K562 (cell line): Measurements from ENCODE around the gene TXN2. TPM values are rescaled to one million over a fixed set of nuclear protein-coding genes. Genes with fewer than 3 reads are reported as not detected.

Experiments used
- C11orf30 ChIP-seq: fragments of 450-650 bp; IDR thresholded peaks from 2 replicates; pipeline ENCODE4 v1.6.1; 2016; ENCODE audit warnings: low read depth, mild to moderate bottlenecking
- DMBX1 ChIP-seq: fragments of 250-450 bp; sonication (Bioruptor Pico); IDR thresholded peaks from 2 replicates; pipeline ENCODE4 v1.8.0; 2022; ENCODE audit warnings: inconsistent platforms, mild to moderate bottlenecking, moderate library complexity, borderline replicate concordance
- E4F1 ChIP-seq: fragments of 250-450 bp; sonication (Bioruptor Pico); IDR thresholded peaks from 2 replicates; pipeline ENCODE4 v1.5.0; 2021; ENCODE audit warnings: mild to moderate bottlenecking, borderline replicate concordance
- EP300 ChIP-seq: IDR thresholded peaks from 2 replicates; pipeline ENCODE4 v1.6.1; 2012; ENCODE audit warnings: low read length, improper control_type of control experiment
- ETV1 ChIP-seq: fragments of 450-650 bp; conservative IDR thresholded peaks from 2 replicates; pipeline ENCODE4 v1.6.1; 2016; ENCODE audit warnings: missing genetic modification characterization, control low read depth, low read depth, missing compliant biosample characterization
- GABPB1 ChIP-seq: sonication (generic); formaldehyde crosslinking; IDR thresholded peaks from 2 replicates; pipeline ENCODE4 v1.8.0; 2022; ENCODE audit warnings: mild to moderate bottlenecking, missing genetic modification reagents
- KDM2B ChIP-seq: fragments of 250-450 bp; sonication (Bioruptor Pico); IDR thresholded peaks from 2 replicates; pipeline ENCODE4 v1.8.0; 2021; ENCODE audit warnings: mild to moderate bottlenecking, moderate library complexity
- POLR2A ChIP-seq: fragments of 450-650 bp; conservative IDR thresholded peaks from 2 replicates; pipeline ENCODE4 v1.6.1; 2016
- RCOR1 ChIP-seq, 2 experiments: IDR thresholded peaks; 2 replicates each; pipeline ENCODE4 v1.6.1; 2012; ENCODE audit warnings: low read depth in 2 of 2, low read length in 2 of 2, borderline replicate concordance in 1 of 2, improper control_type of control experiment in 1 of 2
- SMAD4 ChIP-seq: fragments of 250-450 bp; sonication (Bioruptor Pico); conservative IDR thresholded peaks from 2 replicates; pipeline ENCODE4 v1.8.0; 2021; ENCODE audit warnings: inconsistent platforms, mild to moderate bottlenecking, moderate library complexity
- TEAD1 ChIP-seq, 2 experiments: fragments of 450-650 bp in 1 of 2; sonication (generic) in 1 of 2; formaldehyde crosslinking; IDR thresholded peaks; 2 replicates each; pipeline versions ENCODE4 v1.4.0 to v1.8.0; 2020 to 2022; ENCODE audit warnings: mild to moderate bottlenecking in 2 of 2, missing genetic modification reagents in 1 of 2
- TRIM24 ChIP-seq, 2 experiments: fragments of 450-650 bp; IDR thresholded peaks; 2 replicates each; pipeline ENCODE4 v1.6.1; 2016
- ZNF431 ChIP-seq: sonication (generic); formaldehyde crosslinking; IDR thresholded peaks from 2 replicates; pipeline ENCODE4 v1.8.0; 2022; ENCODE audit warnings: mild to moderate bottlenecking, missing genetic modification reagents
- ZNF740 ChIP-seq, 3 experiments: fragments of 200-800 bp in 1 of 3; sonication (Bioruptor generic) in 1 of 3; sonication (generic) in 1 of 3; formaldehyde crosslinking in 1 of 3; IDR thresholded peaks; 2 replicates each; pipeline versions ENCODE4 v1.6.1 to v1.8.0; 2016 to 2022; ENCODE audit warnings: mild to moderate bottlenecking in 2 of 3, missing compliant biosample characterization in 2 of 3, missing genetic modification characterization in 2 of 3, missing genetic modification reagents in 1 of 3
- polyA plus RNA-seq, 8 experiments: library from polyadenylated mRNA; depleted of rRNA in 4 of 8; stranded (reverse) in 5 of 8; unstranded in 3 of 8; fragments of >200 nt; fragmentation: Nextera tagmentation in 2 of 8; fragmentation: Illumina TruSeq in 1 of 8; extraction: Ambion mirVana in 2 of 8; extraction: Trizol in 1 of 8; gene quantifications; 2 replicates each; pipeline versions ENCODE4 v1.2.1 to v1.2.3, GENCODE V29; 2011 to 2014; ENCODE audit warnings: inconsistent platforms in 1 of 8, missing spikeins in 1 of 8
- total RNA-seq, 7 experiments: library from RNA; depleted of rRNA in 6 of 7; stranded (reverse); fragments of >200 nt in 6 of 7; fragmentation: Illumina TruSeq in 2 of 7; extraction: Trizol in 2 of 7; gene quantifications; 2 replicates each; pipeline versions ENCODE4 v1.2.1 to v1.2.3, GENCODE V29; 2011 to 2021; ENCODE audit warnings: low replicate concordance in 1 of 7
- TF ChIP-seq, protein P1 (sequence below): fragments of 450-650 bp; IDR thresholded peaks from 2 replicates; pipeline ENCODE4 v1.7.1; 2018; ENCODE audit warnings: mild to moderate bottlenecking, low read depth; ENCODE audit not compliant: partially characterized antibody
- TF ChIP-seq, protein P2 (sequence below), 3 experiments: IDR thresholded peaks in 2 of 3; conservative IDR thresholded peaks in 1 of 3; 2 replicates each; pipeline ENCODE4 v1.5.1; 2011 to 2012; ENCODE audit warnings: low read length in 3 of 3, mild to moderate bottlenecking in 3 of 3, control low read depth in 2 of 3, improper control_type of control experiment in 1 of 3, inconsistent platforms in 1 of 3, low read depth in 1 of 3, mixed read lengths in 1 of 3, moderate library complexity in 1 of 3; ENCODE audit not compliant: insufficient read depth in 2 of 3
- TF ChIP-seq, protein P3 (sequence below): fragments of 450-650 bp; conservative IDR thresholded peaks from 2 replicates; pipeline ENCODE4 v1.6.1; 2016; ENCODE audit warnings: missing genetic modification characterization, low read depth, mild to moderate bottlenecking, control low read depth, missing compliant biosample characterization

Gene TXN2
- total and polyA plus RNA-seq, 9 of the 15 experiments (the other 6 are each of a cell fraction or from before 2014, with no cell fraction given), result 48.5 to 399 (median 118) TPM

DNA sequence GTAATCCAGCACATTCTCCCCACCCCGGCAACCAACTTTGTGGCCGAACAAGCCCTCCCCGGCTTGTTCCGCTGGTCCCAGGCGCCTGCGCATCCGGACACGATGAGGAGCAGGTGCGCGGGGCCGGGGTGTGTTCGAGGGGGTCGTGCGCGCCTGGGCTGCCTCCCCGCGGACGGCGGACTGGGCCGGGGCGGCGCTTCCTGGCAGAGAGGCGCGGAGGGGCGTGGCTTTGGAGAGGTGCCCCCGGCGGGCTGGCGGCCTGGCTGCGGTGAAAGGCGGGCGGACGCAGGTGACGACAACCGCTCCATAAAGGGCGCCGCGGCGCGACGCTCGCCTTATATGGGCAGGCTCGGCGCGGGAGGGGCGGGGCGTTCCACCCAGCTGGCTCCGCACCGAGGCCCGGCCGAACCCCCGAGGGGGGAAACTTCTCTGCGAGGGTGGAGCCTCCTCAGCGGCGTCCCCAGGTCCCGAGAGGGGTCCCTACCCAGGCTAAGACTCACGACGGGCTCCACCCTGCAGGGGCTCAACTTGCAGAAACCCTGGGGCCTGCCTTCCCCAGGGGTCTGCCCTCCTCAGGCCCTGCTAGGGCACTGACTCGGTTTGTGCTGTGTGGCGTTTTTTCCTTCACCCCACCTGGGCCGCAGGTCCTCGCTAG is 26.4 kb downstream of the TXN2 start (continued):
- TF ChIP-seq, protein P1, sequence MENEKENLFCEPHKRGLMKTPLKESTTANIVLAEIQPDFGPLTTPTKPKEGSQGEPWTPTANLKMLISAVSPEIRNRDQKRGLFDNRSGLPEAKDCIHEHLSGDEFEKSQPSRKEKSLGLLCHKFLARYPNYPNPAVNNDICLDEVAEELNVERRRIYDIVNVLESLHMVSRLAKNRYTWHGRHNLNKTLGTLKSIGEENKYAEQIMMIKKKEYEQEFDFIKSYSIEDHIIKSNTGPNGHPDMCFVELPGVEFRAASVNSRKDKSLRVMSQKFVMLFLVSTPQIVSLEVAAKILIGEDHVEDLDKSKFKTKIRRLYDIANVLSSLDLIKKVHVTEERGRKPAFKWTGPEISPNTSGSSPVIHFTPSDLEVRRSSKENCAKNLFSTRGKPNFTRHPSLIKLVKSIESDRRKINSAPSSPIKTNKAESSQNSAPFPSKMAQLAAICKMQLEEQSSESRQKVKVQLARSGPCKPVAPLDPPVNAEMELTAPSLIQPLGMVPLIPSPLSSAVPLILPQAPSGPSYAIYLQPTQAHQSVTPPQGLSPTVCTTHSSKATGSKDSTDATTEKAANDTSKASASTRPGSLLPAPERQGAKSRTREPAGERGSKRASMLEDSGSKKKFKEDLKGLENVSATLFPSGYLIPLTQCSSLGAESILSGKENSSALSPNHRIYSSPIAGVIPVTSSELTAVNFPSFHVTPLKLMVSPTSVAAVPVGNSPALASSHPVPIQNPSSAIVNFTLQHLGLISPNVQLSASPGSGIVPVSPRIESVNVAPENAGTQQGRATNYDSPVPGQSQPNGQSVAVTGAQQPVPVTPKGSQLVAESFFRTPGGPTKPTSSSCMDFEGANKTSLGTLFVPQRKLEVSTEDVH, result no peak
- TF ChIP-seq ZNF740 (CRISPR knock-in tag; IDR thresholded peaks at IDR 0.05) (peak; percentile 46; the same call in 1 of the 2 replicates), ZNF740 (tag; IDR thresholded peaks at IDR 0.05) (no peak), DMBX1 (CRISPR knock-in tag) (peak; percentile 32; the same call in 1 of the 2 replicates), SMAD4 (CRISPR knock-in tag) (peak; percentile 93), GABPB1 (CRISPR knock-in tag) (peak; percentile 82), TRIM24 (IDR thresholded peaks at IDR 0.05) (no peak), KDM2B (no peak), ZNF431 (CRISPR knock-in tag) (0 out of 2 replicates have a peak, but pooled peaks have one; percentile 34), RCOR1 (IDR thresholded peaks at IDR 0.05; ENCODE audit: borderline replicate concordance in 1 of 2, low read depth in 2 of 2, low read length in 2 of 2) (0 out of 4 replicates have a peak, but pooled peaks of 1 of the 2 experiments have one; percentile 50), EP300 (no peak; the same call in 1 of the 2 replicates), TEAD1 (CRISPR knock-in tag; IDR thresholded peaks at IDR 0.05) (peak in 1 of 2 experiments; percentile 74; a peak in 1 of 4 replicates), C11orf30 (peak; percentile 31; the same call in 1 of the 2 replicates), ETV1 (tag) (no peak), E4F1 (CRISPR knock-in tag) (no peak), POLR2A (peak; percentile 75)
- TF ChIP-seq, protein P2, sequence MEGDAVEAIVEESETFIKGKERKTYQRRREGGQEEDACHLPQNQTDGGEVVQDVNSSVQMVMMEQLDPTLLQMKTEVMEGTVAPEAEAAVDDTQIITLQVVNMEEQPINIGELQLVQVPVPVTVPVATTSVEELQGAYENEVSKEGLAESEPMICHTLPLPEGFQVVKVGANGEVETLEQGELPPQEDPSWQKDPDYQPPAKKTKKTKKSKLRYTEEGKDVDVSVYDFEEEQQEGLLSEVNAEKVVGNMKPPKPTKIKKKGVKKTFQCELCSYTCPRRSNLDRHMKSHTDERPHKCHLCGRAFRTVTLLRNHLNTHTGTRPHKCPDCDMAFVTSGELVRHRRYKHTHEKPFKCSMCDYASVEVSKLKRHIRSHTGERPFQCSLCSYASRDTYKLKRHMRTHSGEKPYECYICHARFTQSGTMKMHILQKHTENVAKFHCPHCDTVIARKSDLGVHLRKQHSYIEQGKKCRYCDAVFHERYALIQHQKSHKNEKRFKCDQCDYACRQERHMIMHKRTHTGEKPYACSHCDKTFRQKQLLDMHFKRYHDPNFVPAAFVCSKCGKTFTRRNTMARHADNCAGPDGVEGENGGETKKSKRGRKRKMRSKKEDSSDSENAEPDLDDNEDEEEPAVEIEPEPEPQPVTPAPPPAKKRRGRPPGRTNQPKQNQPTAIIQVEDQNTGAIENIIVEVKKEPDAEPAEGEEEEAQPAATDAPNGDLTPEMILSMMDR (IDR thresholded peaks at IDR 0.05 in 2 of 3, conservative IDR thresholded peaks at IDR 0.05 in 1 of 3; ENCODE audit: insufficient read depth in 2 of 3, low read depth in 1 of 3, low read length in 3 of 3), result peak; percentile 21 to 46 (median 35); a peak in 4 of 6 replicates
- TF ChIP-seq, protein P3, sequence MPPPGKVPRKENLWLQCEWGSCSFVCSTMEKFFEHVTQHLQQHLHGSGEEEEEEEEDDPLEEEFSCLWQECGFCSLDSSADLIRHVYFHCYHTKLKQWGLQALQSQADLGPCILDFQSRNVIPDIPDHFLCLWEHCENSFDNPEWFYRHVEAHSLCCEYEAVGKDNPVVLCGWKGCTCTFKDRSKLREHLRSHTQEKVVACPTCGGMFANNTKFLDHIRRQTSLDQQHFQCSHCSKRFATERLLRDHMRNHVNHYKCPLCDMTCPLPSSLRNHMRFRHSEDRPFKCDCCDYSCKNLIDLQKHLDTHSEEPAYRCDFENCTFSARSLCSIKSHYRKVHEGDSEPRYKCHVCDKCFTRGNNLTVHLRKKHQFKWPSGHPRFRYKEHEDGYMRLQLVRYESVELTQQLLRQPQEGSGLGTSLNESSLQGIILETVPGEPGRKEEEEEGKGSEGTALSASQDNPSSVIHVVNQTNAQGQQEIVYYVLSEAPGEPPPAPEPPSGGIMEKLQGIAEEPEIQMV (tag), result peak; percentile 98
